ENCODE results near the gene VSNL1. TPM values are rescaled to one million over a fixed set of nuclear protein-coding genes. Genes with fewer than 3 reads are reported as not detected.

Gene VSNL1
- total RNA-seq, 1 donor from 2014 or later: 10.4 TPM

- DNase-seq (ENCODE audit: missing footprints): no peak
- intact Hi-C loops (cut with DNase I): no loop called here
- no peak for ATAC-seq
These were observed 112.3 kb downstream of the VSNL1 start for GRCh38 chr2:17652681-17653394.

- ATAC-seq (no peak), DNase-seq (ENCODE audit: missing footprints) (no peak)
- intact Hi-C loops (cut with DNase I): no loop called here
These were observed 117.3 kb downstream of the VSNL1 start for GRCh38 chr2:17657759-17658158.

- intact Hi-C loops (cut with DNase I): no loop called here
- ATAC-seq: no peak
- no peak for DNase-seq (ENCODE audit: missing footprints)
These were observed 117.9 kb downstream of the VSNL1 start for GRCh38 chr2:17658251-17658843.

GRCh38 chr2:17660219-17660618, 119.7 kb downstream of the VSNL1 start:
- intact Hi-C loops (cut with DNase I): no loop called here
- ATAC-seq: no peak
- no peak for DNase-seq (ENCODE audit: missing footprints)

GRCh38 chr2:17661460-17661859, 121.0 kb downstream of the VSNL1 start:
- intact Hi-C loops (cut with DNase I): no loop called here
- no peak for DNase-seq (ENCODE audit: missing footprints)
- ATAC-seq: no peak

GRCh38 chr2:17662723-17663122, 122.2 kb downstream of the VSNL1 start:
- DNase-seq (ENCODE audit: missing footprints) (no peak), ATAC-seq (no peak)
- intact Hi-C loops (cut with DNase I): no loop called here

GRCh38 chr2:17664534-17664933, 124.0 kb downstream of the VSNL1 start:
- ATAC-seq: no peak
- no peak for DNase-seq (ENCODE audit: missing footprints)
- intact Hi-C loops (cut with DNase I): no loop called here

GRCh38 chr2:17667898-17668297, 127.4 kb downstream of the VSNL1 start:
- ATAC-seq: no peak
- intact Hi-C loops (cut with DNase I): loop anchor here (5.0 kb wide), 2 partner anchors 126 to 196 kb away; partner anchors contain the start of gene VSNL1
- DNase-seq (ENCODE audit: missing footprints): no peak

- DNase-seq (ENCODE audit: missing footprints) (no peak), ATAC-seq (no peak)
- intact Hi-C loops (cut with DNase I): loop anchor here (5.0 kb wide), 1 partner anchor 900 kb away; no protein-coding TSS in a partner anchor
These were observed 132.3 kb downstream of the VSNL1 start for GRCh38 chr2:17672583-17673317.

- DNase-seq (ENCODE audit: missing footprints) (no peak), ATAC-seq (no peak)
- intact Hi-C loops (cut with DNase I): loop anchor here (5.0 kb wide), 1 partner anchor 903 kb away; no protein-coding TSS in a partner anchor
These were observed 134.3 kb downstream of the VSNL1 start for GRCh38 chr2:17674817-17675216.

GRCh38 chr2:17680119-17680518, 139.6 kb downstream of the VSNL1 start:
- intact Hi-C loops (cut with DNase I): no loop called here
- ATAC-seq: no peak
- DNase-seq (ENCODE audit: missing footprints): no peak

GRCh38 chr2:17682098-17682857, 141.8 kb downstream of the VSNL1 start:
- intact Hi-C loops (cut with DNase I): no loop called here
- DNase-seq (ENCODE audit: missing footprints): no peak
- ATAC-seq: no peak

- no peak for DNase-seq (ENCODE audit: missing footprints)
- intact Hi-C loops (cut with DNase I): no loop called here
- ATAC-seq: no peak
These were observed 143.5 kb downstream of the VSNL1 start for GRCh38 chr2:17683981-17684380.

- intact Hi-C loops (cut with DNase I): no loop called here
- no peak for DNase-seq (ENCODE audit: missing footprints)
- ATAC-seq: no peak
These were observed 148.1 kb downstream of the VSNL1 start for GRCh38 chr2:17688600-17688999.

GRCh38 chr2:17689010-17689409, 148.5 kb downstream of the VSNL1 start:
- intact Hi-C loops (cut with DNase I): no loop called here
- no peak for ATAC-seq
- DNase-seq (ENCODE audit: missing footprints): no peak

GRCh38 chr2:17690776-17691175, 150.3 kb downstream of the VSNL1 start:
- intact Hi-C loops (cut with DNase I): no loop called here
- DNase-seq (ENCODE audit: missing footprints): no peak
- ATAC-seq: no peak
